Middle frontal gyrus (tissue), 1 donor: ENCODE results near the gene SLC35G3.
"Not testable (repeated sequence)": the region's sequence is repeated elsewhere in the genome, so short reads cannot be mapped to it uniquely, and the experiment has no call there.

Experiments
- DNase-seq: peaks from one replicate; pipeline ENCODE4 v3.0.0-alpha.2; 2015; ENCODE audit warnings: low spot score; ENCODE audit errors: extremely low spot score

Gene SLC35G3

DNA sequence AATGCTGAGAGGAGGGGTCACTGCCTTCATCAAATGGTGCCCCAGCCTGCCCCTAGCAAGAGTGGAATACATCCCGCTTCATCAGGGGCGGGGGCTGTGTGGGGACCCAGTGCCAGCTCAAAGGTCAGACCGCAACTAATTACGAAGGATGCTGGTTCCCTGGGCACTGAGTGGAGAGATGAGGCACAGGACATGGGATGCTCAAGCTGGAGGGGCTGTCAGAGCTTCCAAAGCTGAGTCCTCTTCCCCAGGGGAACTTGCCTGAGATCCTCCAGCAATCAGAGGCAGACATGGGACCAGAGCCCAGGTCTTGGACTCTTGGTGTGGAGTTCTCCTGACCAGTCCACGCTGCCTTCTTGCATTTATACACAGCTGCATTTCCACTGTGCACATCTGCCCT lies 27.7 kb downstream of the SLC35G3 start:
- DNase-seq: no peak

DNA sequence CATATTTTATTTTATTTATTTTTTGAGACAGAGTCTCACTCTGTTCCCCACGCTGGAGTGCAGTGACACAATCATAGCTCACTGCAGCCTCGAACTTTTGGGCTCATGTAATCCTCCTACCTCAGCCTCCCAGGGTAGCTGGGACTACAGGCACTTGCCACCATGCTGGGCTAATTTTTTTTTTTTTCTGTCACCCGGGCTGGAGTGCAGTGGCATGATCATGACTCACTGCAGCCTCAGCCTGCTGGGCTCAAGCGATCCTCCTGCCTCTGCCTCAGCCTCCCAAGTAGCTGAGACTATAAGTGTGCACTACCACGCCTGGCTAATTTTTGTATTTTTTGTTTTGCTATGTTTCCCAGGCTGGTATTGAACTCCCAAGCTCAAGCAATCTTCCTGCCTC lies 29.5 kb downstream of the SLC35G3 start:
- no peak for DNase-seq

DNA sequence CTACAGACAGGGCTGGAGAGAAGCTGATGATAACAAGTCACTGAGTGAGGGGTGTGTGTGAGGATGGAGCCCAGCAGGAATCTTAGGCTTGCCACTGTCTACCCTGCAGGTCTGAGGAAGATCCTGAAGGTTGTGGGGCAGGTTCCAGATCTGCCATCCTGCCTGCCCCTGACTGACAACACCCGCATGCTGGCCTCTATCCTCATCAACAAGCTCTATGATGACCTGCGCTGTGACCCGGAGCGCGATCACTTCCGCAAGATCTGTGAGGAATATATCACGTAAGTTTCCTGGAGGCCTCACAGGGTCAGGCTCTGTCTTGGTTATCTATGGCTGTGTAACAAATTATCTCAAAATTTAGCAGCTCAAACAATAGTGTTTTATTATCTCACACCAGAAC lies 30.3 kb downstream of the SLC35G3 start:
- no peak for DNase-seq

DNA sequence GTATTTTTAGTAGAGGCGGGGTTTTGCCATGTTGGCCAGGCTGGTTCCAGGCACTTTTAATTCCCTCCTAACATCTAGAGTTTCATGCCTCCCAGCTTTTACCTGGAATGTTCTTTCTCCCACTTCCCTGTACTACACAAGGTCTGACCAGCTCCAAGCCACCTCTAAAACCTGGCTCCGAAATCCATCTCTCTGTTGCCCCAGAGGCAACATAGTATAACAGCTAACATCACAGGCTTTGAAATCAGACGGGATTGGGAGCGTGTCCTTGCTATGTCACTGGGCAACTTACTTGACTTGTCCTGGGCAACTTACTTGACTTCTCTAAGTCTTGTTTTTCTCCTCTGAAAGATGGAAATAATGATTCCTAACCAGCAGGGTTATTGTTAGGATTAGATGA lies 31.4 kb downstream of the SLC35G3 start:
- DNase-seq: no peak

DNA sequence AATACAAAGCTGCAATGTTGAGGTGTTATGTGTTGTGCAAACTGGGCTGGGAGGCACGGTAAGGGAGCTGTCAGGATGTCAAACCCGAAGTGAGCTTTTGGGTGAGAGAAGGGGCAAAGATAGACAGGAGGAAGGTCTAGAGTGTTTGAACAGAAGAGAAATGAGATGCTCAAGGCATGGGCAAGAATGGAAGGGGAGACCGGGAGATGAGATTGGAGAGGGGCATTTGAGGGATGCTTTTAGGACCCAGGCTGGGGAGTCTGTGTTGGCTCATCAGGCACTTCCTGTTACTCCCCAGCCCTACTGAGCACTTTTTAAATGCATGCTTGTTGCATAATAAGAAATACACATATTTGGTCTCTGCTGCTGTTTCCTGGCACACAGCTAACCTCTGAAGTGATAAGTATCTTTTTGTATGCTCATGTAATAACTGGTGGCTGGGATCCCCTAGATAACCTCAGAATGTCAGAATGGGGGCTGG lies 32.9 kb downstream of the SLC35G3 start:
- DNase-seq: no peak

DNA sequence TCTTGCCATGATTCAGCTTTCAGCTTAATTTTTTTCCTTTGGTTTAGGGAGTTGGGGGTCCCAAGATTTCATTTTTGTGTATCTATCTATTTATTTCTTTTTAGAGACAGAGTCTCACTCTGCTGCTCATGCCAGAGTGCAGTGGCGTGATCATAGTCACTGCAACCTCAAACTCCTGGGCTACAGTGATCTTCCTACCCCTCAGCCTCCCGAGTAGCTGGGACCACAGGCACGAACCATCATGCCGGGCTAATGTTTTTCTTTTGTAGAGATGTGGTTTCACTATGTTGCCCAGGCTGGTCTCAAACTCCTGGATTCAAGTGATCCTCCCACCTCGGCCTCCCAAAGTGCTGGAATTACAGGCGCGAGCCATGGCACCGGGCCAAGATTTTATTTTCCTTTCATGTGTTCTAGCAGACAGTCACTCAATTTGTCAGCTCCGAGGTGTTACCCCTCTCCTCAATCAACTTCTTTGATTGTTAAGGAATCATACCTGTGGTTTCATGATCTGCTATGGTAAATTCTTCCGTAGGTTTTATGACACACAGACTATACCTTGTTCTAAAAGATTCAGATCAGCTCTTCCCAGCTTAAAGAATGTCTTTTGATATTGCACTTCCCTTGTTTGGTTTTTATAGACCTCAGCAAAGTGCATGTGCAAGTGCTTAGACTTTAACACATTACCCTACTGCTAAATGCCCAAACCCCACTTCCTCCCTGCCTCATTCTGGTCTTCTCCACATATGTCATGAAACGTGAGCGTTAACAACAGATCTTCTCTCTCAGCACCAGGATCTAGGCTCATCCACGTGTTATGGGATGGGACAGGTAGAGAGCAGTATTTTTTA lies 33.6 kb downstream of the SLC35G3 start:
- no peak for DNase-seq

DNA sequence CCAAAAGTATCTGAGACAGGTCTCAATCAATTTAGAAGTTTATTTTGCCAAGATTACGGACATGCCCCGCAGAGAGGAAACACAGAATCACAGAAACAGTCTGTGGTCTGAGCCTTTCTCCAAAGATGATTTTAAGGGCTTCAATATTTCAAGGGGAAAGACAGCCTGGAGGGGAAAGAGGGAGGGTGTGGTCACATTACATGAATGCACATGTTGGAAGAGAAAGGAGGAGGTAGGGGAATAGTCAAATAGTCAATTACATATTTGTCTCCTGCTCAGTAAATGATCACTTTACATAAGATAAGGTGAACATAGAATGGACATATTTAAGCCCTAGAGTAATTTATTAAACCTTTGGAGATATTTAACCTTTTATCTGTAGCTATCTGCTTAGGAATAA lies 34.3 kb downstream of the SLC35G3 start:
- no peak for DNase-seq

DNA sequence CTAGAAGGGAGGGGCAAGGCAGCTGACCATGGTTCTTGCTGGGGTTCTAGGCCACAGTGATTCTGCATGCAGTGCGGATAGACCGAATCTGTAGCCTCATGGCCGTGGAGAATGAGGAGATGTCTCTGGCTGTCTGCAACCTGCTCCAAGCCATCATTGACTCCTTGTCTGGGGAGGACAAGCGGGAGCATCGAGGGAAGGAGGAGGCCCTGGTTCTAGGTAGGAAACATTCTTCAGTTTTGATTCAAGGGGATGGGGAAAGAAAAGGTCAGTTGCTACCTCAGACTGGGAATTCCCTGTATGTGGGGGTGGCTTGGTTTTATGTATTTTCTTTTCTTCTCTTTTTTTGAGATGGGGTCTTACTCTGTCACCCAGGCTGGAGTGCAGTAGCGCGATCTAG lies 38.9 kb downstream of the SLC35G3 start:
- DNase-seq: no peak

DNA sequence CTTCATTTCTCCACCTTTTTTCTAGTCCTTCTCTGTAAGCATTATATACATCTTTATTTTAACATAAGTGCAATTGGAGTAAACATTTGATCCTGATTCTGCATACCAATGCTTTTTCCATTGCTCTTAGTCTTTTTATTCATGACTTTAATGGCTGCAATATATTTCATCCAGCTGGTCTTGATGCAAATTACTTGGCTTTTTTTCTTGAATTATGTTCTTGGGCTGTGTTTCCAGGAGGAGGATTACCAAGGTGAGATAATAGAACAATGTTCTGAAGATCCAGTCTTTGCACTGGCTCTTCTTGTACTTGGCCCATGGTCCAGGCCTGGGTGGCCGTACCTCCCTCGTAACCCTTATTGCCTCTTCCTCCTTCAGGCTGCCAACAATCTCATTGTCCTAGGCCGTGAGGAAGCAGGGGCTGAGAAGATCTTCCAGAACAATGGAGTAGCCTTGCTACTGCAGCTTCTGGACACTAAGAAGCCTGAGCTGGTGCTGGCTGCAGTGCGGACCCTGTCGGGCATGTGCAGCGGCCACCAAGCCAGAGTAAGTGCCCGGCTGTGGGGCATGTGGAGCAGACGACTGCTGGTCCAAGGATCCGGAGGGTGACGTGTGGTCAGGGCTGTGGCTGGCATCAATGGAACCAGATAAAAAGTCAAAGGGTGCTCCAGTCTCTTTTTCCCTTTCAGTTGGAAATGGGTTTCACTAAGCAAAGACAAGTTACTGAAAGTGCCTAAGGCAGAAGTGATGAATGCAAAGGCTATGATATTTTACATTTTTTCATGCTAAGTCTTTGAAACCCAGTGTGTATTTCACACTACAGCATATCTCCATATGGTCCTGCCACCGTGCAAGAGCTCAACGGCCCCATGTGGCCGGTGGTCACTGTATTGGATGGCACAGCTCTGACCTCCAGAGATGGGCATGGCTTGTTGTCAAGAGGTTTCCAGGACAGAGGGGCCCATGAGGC lies 39.7 kb downstream of the SLC35G3 start:
- DNase-seq: no peak

DNA sequence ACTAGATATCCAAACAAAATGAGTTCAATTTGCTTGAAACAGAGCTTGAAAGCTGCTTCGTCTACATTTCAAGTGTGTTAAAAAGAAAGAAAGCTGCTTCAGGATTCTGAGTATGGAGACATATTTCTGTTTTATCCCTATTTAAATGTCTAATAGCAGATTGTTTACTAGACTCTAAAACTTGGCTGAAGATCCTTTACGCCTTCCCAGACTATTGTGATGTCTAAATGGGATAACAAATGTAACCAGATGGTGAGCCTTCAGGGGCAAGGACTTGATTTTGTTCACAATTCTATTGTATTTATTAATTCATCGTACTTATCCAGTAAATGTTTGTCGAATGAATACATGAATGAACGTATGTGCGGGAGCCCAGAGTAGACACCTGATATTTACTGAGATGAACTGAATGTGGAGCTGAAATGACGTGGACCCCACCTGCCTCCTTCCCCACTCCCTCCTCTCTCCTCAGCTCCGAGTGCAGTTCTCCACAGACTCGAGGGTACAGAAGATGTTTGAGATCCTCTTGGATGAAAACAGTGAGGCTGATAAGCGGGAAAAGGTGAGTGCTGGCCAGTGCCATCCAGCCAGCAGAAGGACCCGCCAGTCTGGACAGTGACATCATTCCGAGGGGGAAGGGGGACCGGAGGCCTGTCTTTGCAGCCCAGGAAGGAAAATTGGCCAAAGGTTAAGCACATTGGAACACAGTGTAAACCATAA lies 41.6 kb downstream of the SLC35G3 start:
- no peak for DNase-seq

DNA sequence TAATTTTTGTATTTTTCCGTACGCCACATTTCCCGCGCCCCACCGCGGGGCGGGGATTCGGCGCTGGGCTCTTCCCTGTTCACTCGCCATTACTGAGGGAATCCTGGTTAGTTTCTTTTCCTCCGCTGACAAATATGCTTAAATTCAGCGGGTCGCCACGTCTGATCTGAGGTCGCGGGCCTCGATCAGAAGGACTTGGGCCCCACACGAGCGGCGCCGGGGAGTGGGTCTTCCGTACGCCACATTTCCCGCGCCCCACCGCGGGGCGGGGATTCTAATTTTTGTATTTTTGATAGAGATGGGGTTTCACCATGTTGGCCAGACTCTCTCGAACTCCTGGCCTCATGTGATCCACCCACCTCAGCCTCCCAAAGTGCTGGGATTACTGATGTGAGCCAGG lies 43.1 kb downstream of the SLC35G3 start:
- DNase-seq: not testable (repeated sequence)

DNA sequence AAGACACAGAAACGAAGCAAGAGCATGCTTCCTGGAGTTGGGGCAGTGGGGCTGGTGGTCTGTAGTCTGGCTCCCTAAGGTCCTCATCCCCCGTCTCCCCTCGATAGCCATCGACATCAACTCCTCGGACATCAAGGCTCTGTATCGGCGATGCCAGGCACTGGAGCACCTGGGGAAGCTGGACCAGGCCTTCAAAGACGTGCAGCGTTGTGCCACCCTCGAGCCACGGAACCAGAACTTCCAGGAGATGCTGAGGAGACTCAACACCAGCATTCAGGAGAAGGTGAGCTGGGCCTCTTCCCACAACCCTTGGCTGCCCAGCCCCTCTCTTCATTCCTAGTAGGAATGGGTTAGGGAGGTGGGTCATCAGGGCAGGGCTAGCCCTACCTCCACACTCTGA lies 44.3 kb downstream of the SLC35G3 start:
- DNase-seq: no peak

DNA sequence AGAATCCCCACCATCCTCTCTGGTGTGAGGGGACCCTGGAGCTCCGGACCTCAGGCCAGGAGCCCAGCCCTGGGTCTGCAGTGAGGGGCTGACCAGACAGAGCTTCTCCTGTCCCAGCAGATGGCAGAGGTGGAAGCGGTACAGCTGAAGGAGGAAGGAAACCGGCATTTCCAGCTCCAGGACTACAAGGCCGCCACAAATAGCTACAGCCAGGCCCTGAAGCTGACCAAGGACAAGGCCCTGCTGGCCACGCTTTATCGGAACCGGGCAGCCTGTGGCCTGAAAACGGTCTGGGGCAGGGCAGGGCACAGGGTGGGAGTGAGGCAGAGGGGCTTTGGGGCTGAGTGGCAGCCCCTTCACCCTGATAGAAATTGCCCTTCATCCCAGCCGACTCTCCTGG lies 46.0 kb downstream of the SLC35G3 start:
- DNase-seq: no peak

DNA sequence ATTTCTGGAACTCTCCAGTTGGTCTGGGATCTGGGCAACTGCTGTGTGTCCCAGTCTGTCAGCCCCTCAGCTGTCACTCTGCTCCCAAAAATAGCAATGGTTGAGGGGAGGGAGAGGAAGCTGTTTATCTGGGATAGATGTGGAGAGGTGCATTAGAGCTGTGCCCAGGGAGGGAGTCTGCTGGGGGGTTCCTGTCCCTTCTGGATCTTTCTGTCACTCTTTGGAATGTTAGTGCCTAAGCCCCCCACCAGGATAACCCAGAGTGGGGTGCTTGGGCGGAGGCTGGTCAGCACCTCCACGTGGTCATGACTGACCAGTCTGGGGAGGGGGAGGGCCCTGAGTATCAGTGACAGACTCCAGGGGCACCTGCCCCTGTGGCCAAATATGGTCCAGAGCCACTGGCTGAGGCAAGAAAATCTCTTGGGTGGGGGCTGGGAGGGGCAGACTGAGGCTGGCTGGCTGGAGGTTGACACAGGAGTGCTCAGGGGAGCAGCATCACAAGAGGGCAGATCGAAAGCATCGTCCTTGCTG lies 46.8 kb downstream of the SLC35G3 start, which contains the start of gene UNC45B:
Gene UNC45B, plus strand, starts transcription at position 443 of the 531 bp plus-strand sequence. CDS start 447 bp downstream, outside the sequence.
- DNase-seq: no peak

DNA sequence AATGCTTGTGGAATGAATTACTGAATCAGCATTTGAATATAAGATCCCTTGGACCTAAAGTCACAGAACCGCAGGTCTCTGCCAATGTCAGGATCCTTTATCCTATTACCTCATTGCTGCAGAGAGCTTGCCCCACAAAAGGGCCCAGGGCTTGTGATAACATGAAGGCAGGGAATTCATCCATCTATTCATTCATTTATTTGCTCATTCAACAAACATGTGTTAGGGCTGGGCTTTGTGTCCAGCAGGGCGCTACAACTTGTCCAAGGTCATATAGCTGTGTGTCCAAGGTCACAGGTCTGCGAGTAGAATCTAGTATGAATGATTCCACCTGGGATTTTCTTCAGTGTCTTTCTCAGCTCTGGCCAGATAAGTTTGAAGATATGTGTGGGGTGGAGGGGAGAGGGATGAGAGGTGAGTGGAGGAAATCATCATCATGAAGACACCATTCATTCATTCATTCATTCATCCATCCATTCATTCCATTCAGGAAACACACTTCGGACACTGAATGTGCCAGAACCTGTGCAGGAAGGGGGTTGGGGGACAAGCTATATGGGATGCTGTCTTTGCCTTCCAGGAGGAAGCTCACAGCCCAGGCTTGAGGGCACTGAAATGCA lies 47.9 kb downstream of the SLC35G3 start:
- no peak for DNase-seq

DNA sequence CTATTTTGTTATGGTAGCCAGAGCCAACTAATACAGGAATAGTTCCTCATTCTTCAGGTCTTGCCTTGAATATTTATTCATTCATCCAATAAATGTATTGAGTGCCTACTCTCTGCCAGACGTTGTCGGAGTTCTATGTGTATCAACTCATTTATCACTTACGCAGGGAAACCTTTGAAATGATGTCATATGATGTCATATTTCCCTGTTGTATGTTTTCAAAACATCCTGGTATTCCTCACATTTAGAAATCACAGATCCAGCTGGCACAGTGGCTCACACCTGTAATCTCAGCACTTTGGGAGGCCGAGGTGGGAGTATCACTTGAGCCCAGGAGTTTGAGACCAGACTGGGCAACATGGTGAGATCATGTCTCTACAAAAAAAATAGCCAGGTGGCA lies 49.4 kb downstream of the SLC35G3 start:
- no peak for DNase-seq
